8988T (cell line): Measurements from ENCODE around the gene HELB.

Source experiments
- DNase-seq: peaks from one replicate; pipeline ENCODE4 v3.0.0; 2011

Gene HELB

DNA sequence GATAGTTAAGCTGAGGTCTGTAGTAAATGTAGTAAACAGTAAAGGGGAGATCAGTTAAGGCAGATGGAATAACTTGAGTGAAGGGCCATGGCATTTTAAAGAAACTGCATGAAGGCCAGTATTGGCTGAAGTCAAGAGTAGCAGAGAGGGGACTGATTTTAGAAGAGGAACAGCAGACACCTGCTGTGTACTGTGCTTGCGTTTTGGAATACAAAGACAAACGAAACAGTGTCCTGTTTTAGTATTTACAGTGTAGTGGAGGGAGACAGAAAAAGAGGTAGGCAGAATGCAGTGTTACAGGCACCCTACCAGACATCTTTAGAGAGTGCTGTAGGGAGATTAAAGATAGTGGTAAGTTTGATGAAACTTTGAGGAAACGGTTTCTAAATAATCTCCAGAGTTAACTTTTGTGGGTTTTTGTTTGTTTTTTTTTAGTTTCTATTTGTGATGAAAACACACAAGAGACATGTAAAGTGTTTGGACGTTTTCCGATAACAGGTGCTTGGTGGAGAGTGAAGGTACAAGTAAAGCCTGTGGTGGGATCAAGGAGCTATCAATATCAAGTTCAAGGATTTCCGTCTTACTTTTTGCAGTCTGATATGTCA, 2.1 kb downstream of the HELB start:
- no peak for DNase-seq

DNA sequence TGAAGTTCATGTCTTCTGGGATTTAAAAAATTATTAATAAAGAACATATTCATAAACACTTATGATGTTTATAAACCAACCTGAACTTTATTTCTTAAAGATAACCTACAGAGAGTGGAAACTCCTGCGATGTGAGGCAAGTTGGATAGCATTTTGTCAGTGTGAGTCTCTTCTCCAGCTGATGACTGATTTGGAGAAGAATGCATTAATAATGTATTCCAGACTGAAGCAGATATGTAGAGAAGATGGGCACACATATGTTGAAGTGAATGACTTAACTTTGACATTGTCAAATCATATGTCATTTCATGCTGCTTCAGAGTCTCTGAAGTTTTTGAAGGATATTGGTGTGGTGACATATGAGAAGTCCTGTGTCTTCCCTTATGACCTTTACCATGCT, 7.3 kb downstream of the HELB start:
- no peak for DNase-seq

DNA sequence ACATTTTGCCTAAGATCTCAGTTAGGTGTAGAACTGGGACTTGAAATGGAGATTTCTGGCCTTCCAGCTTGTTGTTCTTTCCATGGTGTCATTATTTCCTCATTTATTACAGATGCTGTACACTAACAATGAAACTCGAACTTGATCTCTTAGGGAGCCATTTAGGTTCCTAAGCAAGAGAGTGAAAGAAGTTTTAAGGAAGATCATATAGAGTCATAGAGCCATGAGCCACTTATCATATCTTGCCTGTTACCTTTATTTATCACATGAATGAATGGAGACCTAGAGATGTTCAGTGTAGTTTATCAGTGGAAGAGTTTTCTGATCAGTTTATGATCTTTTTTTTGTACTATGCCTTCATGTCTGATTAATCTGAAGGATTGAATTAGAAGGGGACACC, 9.9 kb downstream of the HELB start:
- no peak for DNase-seq

DNA sequence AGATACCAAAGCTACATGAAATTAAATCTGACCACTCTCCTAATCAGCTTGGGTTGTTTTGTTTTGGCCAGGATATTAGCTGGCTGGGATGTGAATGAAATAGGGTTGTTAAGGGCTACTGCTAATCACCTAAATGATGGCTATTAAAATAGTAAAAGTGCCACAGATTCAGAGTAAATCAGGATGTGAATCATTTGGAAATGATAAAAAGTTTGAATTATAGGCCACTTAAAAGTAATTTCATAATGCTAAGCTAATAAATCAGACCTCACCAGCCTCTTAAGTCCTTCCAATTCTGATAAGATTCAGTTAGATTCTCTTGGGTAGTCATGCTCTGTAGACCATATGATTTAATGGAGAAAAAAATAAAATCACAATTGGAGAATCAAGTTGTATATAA, 12.0 kb downstream of the HELB start:
- DNase-seq = no peak

DNA sequence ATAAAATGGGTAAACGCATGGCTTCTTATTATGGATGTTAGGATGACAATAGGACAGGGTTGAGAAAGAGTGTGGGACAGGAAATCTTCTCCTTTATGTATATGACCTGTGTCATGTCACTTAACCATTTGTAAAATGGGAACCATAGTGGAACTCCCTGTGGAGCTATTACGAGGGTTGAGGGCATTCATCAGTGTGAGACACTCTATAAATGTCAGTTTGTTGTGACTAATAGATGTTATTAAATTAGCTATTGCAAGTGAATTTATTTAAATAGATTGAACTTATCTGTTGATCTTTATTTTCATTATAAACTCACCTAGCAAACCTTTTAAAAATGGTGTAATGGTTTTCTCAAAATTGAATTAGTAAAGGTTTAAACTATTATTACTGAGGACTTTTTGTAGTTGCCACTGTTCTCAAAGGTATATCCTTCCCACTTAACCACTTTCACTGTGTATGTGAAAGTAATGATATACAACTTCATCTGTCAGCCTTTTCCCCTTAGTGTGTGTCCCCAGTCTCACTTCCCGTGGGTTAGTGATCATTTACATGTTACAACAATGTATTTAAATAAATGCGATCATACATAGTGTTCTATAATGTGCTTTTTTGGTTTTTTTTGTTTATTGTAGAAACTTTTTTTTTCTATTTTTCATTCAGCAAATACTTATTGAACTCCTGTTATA, 17.1 kb downstream of the HELB start:
- no peak for DNase-seq

- no peak for DNase-seq
Measured at GRCh38 chr12:66320996-66321395, 18.7 kb downstream of the HELB start.

GRCh38 chr12:66321435-66321834, 19.1 kb downstream of the HELB start:
- no peak for DNase-seq

DNA sequence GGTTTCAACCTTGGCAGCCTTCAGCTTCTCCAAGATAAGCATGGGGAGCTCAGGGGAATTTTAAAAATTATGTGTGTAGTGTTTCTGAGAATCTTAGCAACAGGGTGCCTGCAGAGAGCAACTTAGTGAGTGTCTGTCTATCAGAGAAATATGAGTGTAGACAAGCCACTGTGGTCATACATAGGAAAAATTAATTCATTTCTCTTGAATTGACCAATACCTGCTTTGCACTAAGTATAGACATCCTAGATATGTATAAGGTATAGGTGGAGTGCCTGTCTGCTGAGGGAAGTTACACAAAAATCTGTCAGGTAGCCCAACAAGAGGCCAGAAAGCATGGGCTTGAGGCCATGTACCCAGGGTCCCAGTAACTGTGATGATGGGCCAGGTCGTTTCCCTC, 20.7 kb downstream of the HELB start:
- no peak for DNase-seq

GRCh38 chr12:66329941-66330340, 27.6 kb downstream of the HELB start:
- no peak for DNase-seq

DNA sequence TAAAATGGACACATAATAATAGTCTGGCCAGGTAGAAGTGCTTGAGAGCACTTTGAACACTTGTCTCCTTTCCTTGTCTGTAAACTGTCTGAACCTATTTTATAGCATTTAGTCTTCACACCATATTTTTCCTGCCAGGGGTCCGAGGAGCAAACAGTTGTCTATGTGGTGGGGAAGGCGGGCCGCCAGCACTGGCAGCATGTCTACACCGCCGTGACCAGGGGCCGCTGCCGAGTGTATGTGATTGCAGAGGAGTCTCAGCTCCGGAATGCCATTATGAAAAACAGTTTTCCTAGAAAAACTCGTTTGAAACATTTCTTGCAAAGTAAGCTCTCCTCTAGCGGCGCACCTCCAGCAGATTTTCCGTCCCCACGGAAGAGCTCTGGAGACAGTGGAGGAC, 28.7 kb downstream of the HELB start:
- DNase-seq = no peak

- no peak for DNase-seq
Measured at GRCh38 chr12:66331814-66332213, 29.5 kb downstream of the HELB start.

- DNase-seq = no peak
Measured at GRCh38 chr12:66335746-66336145, 33.5 kb downstream of the HELB start.

GRCh38 chr12:66337381-66338010, 35.2 kb downstream of the HELB start:
- no peak for DNase-seq

GRCh38 chr12:66340131-66340530, 37.8 kb downstream of the HELB start:
- DNase-seq = no peak

- no peak for DNase-seq
Measured at GRCh38 chr12:66341126-66341525, 38.8 kb downstream of the HELB start.

DNA sequence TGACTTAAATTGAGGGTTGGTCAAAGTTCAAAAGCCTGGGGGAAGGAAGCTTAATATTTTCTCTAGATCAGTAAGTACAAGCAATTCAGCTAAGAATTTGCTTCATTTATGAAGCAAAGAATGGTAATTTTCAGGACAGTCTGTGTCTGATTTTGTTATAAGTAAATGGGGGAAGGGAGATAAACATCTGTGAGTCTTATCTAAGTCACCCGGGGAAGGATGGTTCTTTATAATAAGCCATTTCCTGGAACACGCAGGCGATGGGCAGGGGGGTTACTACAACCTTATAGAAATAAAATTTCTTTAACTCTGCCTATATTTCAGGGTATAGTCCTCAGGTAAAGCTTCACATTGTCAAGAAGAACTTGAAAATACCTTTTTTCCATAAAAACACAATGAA, 42.9 kb downstream of the HELB start:
- no peak for DNase-seq

- no peak for DNase-seq
Measured at GRCh38 chr12:66345956-66346355, 43.7 kb downstream of the HELB start.

- DNase-seq = no peak
Measured at GRCh38 chr12:66351301-66351700, 49.0 kb downstream of the HELB start.

GRCh38 chr12:66352197-66352596, 49.9 kb downstream of the HELB start:
- DNase-seq = peak; percentile 23

DNA sequence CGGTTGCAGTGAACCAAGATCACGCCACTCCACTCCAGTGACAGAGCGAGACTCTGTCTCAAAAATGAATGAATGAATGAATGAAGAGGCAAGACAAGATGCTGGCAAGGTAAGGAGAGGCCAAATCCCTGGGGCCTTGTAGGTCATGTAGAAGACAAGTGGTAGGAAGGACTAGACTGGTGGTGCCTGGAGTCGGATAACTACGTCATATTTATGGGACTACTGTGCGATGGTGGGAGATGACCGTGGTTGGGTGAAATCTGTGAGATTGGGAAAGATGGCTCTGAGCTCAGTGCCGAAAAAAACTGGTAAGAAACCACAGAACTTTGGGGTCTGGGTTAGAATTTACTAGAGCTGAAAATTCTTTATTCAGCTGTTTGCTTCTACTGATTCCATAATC, 50.6 kb downstream of the HELB start:
- no peak for DNase-seq

- no peak for DNase-seq
Measured at GRCh38 chr12:66354291-66354690, 52.0 kb downstream of the HELB start.

GRCh38 chr12:66359300-66359699, 57.0 kb downstream of the HELB start:
- DNase-seq = no peak

DNA sequence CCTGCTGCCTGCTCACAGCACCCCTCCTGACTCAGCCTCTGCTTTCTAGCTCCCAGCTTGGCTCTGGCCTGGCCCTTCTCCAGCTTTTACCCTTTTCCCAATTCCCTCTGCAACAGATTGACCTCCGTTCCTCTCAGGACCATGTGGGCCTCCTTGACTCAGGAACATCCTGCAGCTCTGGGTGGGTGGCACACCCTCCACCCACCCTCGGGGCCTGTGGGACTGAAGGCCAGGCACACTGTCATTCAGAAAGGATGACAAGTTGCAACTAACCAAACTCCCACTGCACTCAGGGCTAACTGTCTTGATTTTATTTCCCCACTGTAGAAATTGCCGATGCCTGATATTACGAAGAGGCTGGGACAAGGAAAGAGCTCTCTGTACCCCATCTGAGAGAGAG, 59.4 kb downstream of the HELB start:
- no peak for DNase-seq

GRCh38 chr12:66365718-66366490, 63.6 kb downstream of the HELB start:
- no peak for DNase-seq
